ENCODE measurements around the gene PTPRN2. TPM values are rescaled to one million over a fixed set of nuclear protein-coding genes. Genes with fewer than 3 reads are reported as not detected.

The PTPRN2 gene
- polyA plus RNA-seq, 1 of the 3 experiments (the other 2 are of a cell fraction) = 4.0 TPM

- Histone ChIP-seq H3K79me2 (ENCODE audit: insufficient read depth) (no peaks in the 10 kb centered on the region), H4K20me1 (ENCODE audit: insufficient read depth) (no peaks in the 10 kb centered on the region), H3F3A (replicated peaks; ENCODE audit: insufficient read depth) (no peaks in the 10 kb centered on the region), H3K27me3 (ENCODE audit: insufficient read depth) (no peaks in the 10 kb centered on the region), H3K9ac (no peak overlapping the region), H3K4me2 (no peak overlapping the region), H2AFZ (ENCODE audit: low read depth) (no peak overlapping the region), H3K9me2 (no peaks in the 10 kb centered on the region), H3K36me3 (replicated peaks in 1 of 2; ENCODE audit: control insufficient read depth in 1 of 2, insufficient read depth in 2 of 2, low read length in 1 of 2) (no peaks in the 10 kb centered on the region), H3K4me1 (ENCODE audit: control insufficient read depth in 1 of 2, insufficient read depth in 2 of 2, low read depth in 1 of 2, low read length in 1 of 2) (no peaks in the 10 kb centered on the region), H3K9me3 (no peaks in the 10 kb centered on the region; the same call in 1 of the 2 replicates), H3K4me3 (ENCODE audit: low read depth in 2 of 2, low read length in 1 of 2) (no peak overlapping the region; a peak in 1 of 4 replicates), H3K27ac (ENCODE audit: low read depth in 2 of 2, low read length in 1 of 2) (no peak overlapping the region)
- ChIA-PET CTCF (no interaction called here), POLR2A (no interaction called here)
- TF ChIP-seq MEF2A (IDR thresholded peaks at IDR 0.05; ENCODE audit: borderline replicate concordance, low read depth) (no peak), FOXM1 (IDR thresholded peaks at IDR 0.05; ENCODE audit: low read depth) (no peak), SIN3A (IDR thresholded peaks at IDR 0.05; ENCODE audit: borderline replicate concordance, low read depth, low read length) (no peak), RXRA (IDR thresholded peaks at IDR 0.05; ENCODE audit: borderline replicate concordance, low read depth) (no peak), TEAD4 (IDR thresholded peaks at IDR 0.05; ENCODE audit: borderline replicate concordance, insufficient read depth) (no peak), GATA2 (CRISPR knock-in tag; IDR thresholded peaks at IDR 0.05) (no peak)
- no peak for DNase-seq
- WGBS (ENCODE audit: low lambda C conversion rate) = 55% methylated on average over 16 of the region's 18 CpGs
These were observed 463.9 kb downstream of the PTPRN2 start for GRCh38 chr7:158123753-158124152.

- Histone ChIP-seq H3K79me2 (ENCODE audit: insufficient read depth) (no peaks in the 10 kb centered on the region), H3K4me1 (ENCODE audit: control insufficient read depth in 1 of 2, insufficient read depth in 2 of 2, low read depth in 1 of 2, low read length in 1 of 2) (no peaks in the 10 kb centered on the region), H3K27me3 (ENCODE audit: insufficient read depth) (no peaks in the 10 kb centered on the region), H3F3A (replicated peaks; ENCODE audit: insufficient read depth) (no peaks in the 10 kb centered on the region), H3K9me3 (no peaks in the 10 kb centered on the region; the same call in 1 of the 2 replicates), H2AFZ (ENCODE audit: low read depth) (no peak overlapping the region), H3K27ac (ENCODE audit: low read depth in 2 of 2, low read length in 1 of 2) (no peak overlapping the region), H3K4me3 (ENCODE audit: low read depth in 2 of 2, low read length in 1 of 2) (no peak overlapping the region), H3K9ac (no peak overlapping the region), H3K36me3 (replicated peaks in 1 of 2; ENCODE audit: control insufficient read depth in 1 of 2, insufficient read depth in 2 of 2, low read length in 1 of 2) (no peaks in the 10 kb centered on the region), H3K4me2 (no peak overlapping the region), H4K20me1 (ENCODE audit: insufficient read depth) (no peaks in the 10 kb centered on the region), H3K9me2 (no peaks in the 10 kb centered on the region)
- 70% methylated on average over 20 of the region's 20 CpGs for WGBS (ENCODE audit: low lambda C conversion rate)
- no peak for DNase-seq
- ChIA-PET CTCF (no interaction called here), POLR2A (no interaction called here)
- TF ChIP-seq PBX3 (IDR thresholded peaks at IDR 0.05) = no peak
- no peak for TF ChIP-seq RAD21 (IDR thresholded peaks at IDR 0.05; ENCODE audit: low read length)
- TF ChIP-seq ZBTB33 (IDR thresholded peaks at IDR 0.05; ENCODE audit: borderline replicate concordance, low read depth) = no peak
- no peak for TF ChIP-seq JUND (IDR thresholded peaks at IDR 0.05)
- TF ChIP-seq MAX (IDR thresholded peaks at IDR 0.05; ENCODE audit: low read depth) = no peak
- TF ChIP-seq FOXJ3 (CRISPR knock-in tag; IDR thresholded peaks at IDR 0.05) = no peak
- no peak for TF ChIP-seq NRF1 (IDR thresholded peaks at IDR 0.05; ENCODE audit: low read depth, low read length)
These were observed 464.4 kb downstream of the PTPRN2 start for GRCh38 chr7:158123214-158123613.
